ENCODE results near the gene IFT52. TPM values are rescaled to one million over a fixed set of nuclear protein-coding genes. Genes with fewer than 3 reads are reported as not detected.
"Not testable (repeated sequence)": the region's sequence is repeated elsewhere in the genome, so short reads cannot be mapped to it uniquely, and the experiment has no call there.

Gene IFT52
- total RNA-seq, 2 experiments from 2014 or later, result 14.2 to 15.7 TPM

DNA sequence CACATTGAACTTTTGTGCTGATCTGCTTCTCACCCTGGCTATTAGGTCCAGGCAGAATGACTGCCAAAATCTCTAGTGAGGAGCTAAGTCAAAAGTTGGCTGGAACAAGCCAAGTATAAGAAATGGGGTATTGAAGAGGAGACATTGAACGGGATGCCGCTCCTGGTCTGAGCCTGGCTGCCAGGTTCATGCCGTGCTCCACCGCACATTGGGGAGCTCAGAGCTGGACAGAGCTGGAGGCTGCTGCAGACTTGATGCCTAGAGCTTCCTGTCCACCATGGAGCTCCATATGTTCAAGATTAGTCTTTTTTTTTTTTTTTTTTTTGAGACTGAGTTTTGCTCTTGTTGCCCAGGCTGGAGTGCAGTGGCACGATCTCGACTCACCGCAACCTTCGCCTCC lies 4.1 kb upstream of the IFT52 start:
- intact Hi-C loops (cut with micrococcal nuclease), result no loop called here
- ChIA-PET CTCF (no interaction called here), POLR2A (no interaction called here)
- H3K9me3 Mint-ChIP-seq, result no peaks in the 10 kb centered on the region
- ATAC-seq, result no peak
- H3K4me1 Mint-ChIP-seq (ENCODE audit: low read depth), result peaks cover 9% of the 10 kb centered on the region
- DNase-seq, result no peak
- TF ChIP-seq, protein P1, sequence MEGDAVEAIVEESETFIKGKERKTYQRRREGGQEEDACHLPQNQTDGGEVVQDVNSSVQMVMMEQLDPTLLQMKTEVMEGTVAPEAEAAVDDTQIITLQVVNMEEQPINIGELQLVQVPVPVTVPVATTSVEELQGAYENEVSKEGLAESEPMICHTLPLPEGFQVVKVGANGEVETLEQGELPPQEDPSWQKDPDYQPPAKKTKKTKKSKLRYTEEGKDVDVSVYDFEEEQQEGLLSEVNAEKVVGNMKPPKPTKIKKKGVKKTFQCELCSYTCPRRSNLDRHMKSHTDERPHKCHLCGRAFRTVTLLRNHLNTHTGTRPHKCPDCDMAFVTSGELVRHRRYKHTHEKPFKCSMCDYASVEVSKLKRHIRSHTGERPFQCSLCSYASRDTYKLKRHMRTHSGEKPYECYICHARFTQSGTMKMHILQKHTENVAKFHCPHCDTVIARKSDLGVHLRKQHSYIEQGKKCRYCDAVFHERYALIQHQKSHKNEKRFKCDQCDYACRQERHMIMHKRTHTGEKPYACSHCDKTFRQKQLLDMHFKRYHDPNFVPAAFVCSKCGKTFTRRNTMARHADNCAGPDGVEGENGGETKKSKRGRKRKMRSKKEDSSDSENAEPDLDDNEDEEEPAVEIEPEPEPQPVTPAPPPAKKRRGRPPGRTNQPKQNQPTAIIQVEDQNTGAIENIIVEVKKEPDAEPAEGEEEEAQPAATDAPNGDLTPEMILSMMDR (IDR thresholded peaks at IDR 0.05), result no peak
- peaks cover 2% of the 10 kb centered on the region for H3K27me3 Mint-ChIP-seq
- no peak overlapping the region for H3K4me3 Mint-ChIP-seq
- H3K36me3 Mint-ChIP-seq (ENCODE audit: low read depth), result no peaks in the 10 kb centered on the region
- no peak overlapping the region for H3K27ac Mint-ChIP-seq

DNA sequence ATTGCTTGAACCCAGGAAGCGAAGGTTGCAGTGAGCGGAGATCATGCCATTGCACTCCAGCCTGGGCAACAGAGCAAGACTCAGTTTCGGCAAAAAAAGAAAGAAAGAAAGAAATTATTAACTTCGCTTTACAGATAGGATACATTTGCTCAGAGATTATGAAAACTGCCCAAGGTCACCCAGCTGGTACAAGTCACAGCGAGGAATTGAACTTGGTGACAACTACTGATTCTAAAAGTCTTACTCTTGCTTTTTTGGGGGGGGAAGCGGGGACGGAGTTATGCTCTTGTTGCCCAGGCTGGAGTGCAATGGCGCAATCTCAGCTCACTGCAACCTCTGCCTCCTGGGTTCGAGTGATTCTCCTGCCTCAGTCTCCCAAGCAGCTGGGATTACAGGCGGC lies 2.2 kb upstream of the IFT52 start:
- ATAC-seq; H3K4me3 Mint-ChIP-seq; H3K27ac Mint-ChIP-seq; H3K27me3 Mint-ChIP-seq; H3K36me3 Mint-ChIP-seq (ENCODE audit: low read depth); POLR2A ChIA-PET; CTCF ChIA-PET; intact Hi-C loops (cut with micrococcal nuclease); H3K9me3 Mint-ChIP-seq; DNase-seq: not testable (repeated sequence)
- peaks cover 11% of the 10 kb centered on the region for H3K4me1 Mint-ChIP-seq (ENCODE audit: low read depth)

DNA sequence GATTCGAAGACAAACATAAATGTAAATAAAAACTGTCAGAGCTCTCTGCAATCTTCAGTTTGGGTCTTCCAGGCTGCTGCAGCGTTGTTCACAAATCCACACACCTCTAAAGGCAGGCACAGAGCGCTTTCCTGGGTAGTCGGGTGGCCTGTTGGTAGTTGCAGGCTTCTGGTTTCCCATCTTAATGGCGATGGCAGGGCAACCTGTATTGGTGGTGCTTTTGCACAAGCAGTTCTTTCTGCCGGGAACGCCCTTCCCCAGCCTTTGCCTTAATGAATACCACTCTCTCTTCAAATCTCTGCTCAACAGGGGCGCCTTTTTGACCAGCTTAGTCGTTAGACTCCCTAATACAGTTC lies 723 bp upstream of the IFT52 start:
- Mint-ChIP-seq H3K9me3 (no peaks in the 10 kb centered on the region), H3K27ac (peak overlapping the region; percentile 95), H3K4me1 (ENCODE audit: low read depth) (peaks cover 11% of the 10 kb centered on the region), H3K4me3 (peak overlapping the region; percentile 85), H3K27me3 (no peaks in the 10 kb centered on the region), H3K36me3 (ENCODE audit: low read depth) (peaks cover 1% of the 10 kb centered on the region)
- TF ChIP-seq, protein P1 (IDR thresholded peaks at IDR 0.05), result no peak
- DNase-seq, result peak; percentile 30
- ChIA-PET POLR2A (interaction anchor here (0.7 to 1.6 kb wide), 5 partner anchors 81 to 326 kb away, joined by 3 to 8 read pairs (median 3); partner anchors contain the start of gene SRSF6), CTCF (interaction anchor here (1.0 to 1.2 kb wide), 3 partner anchors 30 to 144 kb away, joined by 3 read pairs; no protein-coding TSS in a partner anchor)
- no peak for ATAC-seq
- intact Hi-C loops (cut with micrococcal nuclease), result no loop called here

DNA sequence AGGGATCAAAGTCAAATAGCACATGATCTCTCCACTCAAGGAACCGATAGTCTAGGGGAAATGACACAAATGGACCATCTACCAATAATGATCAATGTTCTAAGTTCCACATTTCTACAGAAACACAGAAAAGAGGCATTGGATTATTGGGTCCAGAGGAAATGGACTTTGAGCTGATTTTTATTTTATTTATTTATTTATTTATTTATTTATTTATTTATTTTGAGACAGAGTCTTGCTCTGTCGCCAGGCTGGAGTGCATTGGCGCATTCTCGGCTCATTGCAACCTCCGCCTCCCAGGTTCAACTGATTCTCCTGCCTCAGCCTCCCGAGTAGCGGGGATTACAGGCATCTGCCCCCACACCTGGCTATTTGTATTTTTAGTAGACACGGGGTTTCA lies 11.2 kb downstream of the IFT52 start:
- H3K9me3 Mint-ChIP-seq; intact Hi-C loops (cut with micrococcal nuclease); H3K4me1 Mint-ChIP-seq (ENCODE audit: low read depth); H3K27me3 Mint-ChIP-seq; ATAC-seq; CTCF ChIA-PET; H3K4me3 Mint-ChIP-seq; DNase-seq; POLR2A ChIA-PET; H3K27ac Mint-ChIP-seq: not testable (repeated sequence)
- H3K36me3 Mint-ChIP-seq (ENCODE audit: low read depth), result peaks cover 10% of the 10 kb centered on the region

DNA sequence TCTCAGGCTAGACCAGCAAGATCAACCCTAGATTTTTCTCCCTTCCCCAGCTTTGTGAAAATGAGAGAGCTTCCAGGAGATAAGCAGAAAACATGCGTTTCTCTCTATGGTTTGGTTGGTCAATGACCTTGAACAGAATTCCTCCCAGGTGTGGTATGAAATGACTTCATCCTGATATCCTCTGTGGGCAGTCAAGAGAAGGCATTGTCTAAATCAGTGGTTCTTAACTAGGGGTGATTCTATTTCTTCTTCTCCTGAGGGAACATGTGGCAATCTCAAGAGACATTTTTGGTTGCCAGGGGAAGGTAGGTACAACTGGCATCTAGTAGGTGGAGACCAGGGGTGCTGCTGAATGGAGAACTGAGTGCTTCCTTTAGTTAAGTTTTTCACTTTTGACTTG lies 12.4 kb downstream of the IFT52 start:
- CTCF ChIA-PET, result interaction anchor here (1.0 kb wide), 1 partner anchor 60 kb away, joined by 3 read pairs; no protein-coding TSS in a partner anchor
- no peaks in the 10 kb centered on the region for H3K4me1 Mint-ChIP-seq (ENCODE audit: low read depth)
- no peaks in the 10 kb centered on the region for H3K27me3 Mint-ChIP-seq
- DNase-seq, result no peak
- intact Hi-C loops (cut with micrococcal nuclease), result no loop called here
- TF ChIP-seq, protein P1 (IDR thresholded peaks at IDR 0.05), result no peak
- POLR2A ChIA-PET, result no interaction called here
- ATAC-seq, result no peak
- H3K27ac Mint-ChIP-seq, result no peak overlapping the region
- no peaks in the 10 kb centered on the region for H3K9me3 Mint-ChIP-seq
- H3K4me3 Mint-ChIP-seq, result no peak overlapping the region
- peaks cover 8% of the 10 kb centered on the region for H3K36me3 Mint-ChIP-seq (ENCODE audit: low read depth)

DNA sequence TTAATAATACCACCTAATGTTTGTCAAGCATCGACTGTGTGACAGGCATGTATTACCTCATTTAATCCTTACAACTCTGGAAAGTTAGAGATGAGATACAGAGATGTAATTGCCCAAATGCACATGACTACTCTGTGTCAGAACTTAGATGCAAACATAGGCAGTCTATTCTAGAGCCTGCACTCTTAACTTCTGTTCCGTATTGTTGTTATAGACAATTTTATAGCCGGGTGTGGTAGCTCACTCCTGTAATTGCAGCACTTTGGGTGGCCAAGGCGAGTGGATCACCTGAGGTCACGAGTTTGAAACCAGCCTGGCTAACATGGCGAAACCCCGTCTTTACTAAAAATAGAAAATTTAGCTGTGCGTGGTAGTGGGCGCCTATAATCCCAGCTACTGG lies 15.0 kb downstream of the IFT52 start:
- no peaks in the 10 kb centered on the region for H3K4me1 Mint-ChIP-seq (ENCODE audit: low read depth)

DNA sequence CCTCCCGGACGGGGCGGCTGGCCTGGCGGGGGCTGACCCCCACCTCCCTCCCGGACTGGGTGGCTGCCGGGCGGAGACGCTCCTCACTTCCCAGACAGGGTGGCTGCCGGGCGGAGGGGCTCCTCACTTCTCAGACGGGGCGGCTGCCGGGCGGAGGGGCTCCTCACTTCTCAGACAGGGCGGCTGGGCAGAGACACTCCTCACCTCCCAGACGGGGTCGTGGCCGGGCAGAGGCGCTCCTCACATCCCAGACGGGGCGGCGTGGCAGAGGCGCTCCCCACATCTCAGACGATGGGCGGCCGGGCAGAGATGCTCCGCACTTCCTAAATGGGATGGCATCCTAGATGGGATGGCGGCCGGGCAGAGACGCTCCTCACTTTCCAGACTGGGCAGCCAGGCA lies 16.5 kb downstream of the IFT52 start:
- H3K36me3 Mint-ChIP-seq (ENCODE audit: low read depth); intact Hi-C loops (cut with micrococcal nuclease); H3K27ac Mint-ChIP-seq; DNase-seq; H3K27me3 Mint-ChIP-seq; H3K4me3 Mint-ChIP-seq; CTCF ChIA-PET; H3K9me3 Mint-ChIP-seq; POLR2A ChIA-PET; ATAC-seq; H3K4me1 Mint-ChIP-seq (ENCODE audit: low read depth): not testable (repeated sequence)

More for the DNA sequence above, 15.0 kb downstream of the IFT52 start:
- no peak overlapping the region for H3K4me3 Mint-ChIP-seq
- no peaks in the 10 kb centered on the region for H3K27me3 Mint-ChIP-seq
- TF ChIP-seq, protein P1 (IDR thresholded peaks at IDR 0.05), result no peak
- intact Hi-C loops (cut with micrococcal nuclease), result no loop called here
- DNase-seq (no peak), ATAC-seq (no peak)
- H3K36me3 Mint-ChIP-seq (ENCODE audit: low read depth), result peaks cover 5% of the 10 kb centered on the region
- H3K27ac Mint-ChIP-seq, result no peak overlapping the region
- no peaks in the 10 kb centered on the region for H3K9me3 Mint-ChIP-seq
- ChIA-PET POLR2A (no interaction called here), CTCF (no interaction called here)
